Inferior parietal cortex (tissue), 1 donor: ENCODE data around the gene MRTFA.

Experiments used
- DNase-seq: peaks from one replicate; pipeline ENCODE4 v3.0.0-alpha.2; 2016; ENCODE audit errors: extremely low spot score

The MRTFA gene

GRCh38 chr22:40428796-40429195 is 207.7 kb downstream of the MRTFA start:
- DNase-seq: no peak

- DNase-seq: peak; percentile 79
These were observed 209.8 kb downstream of the MRTFA start for GRCh38 chr22:40426594-40427333.

GRCh38 chr22:40425082-40425481 is 211.4 kb downstream of the MRTFA start:
- no peak for DNase-seq

GRCh38 chr22:40423882-40424640 is 212.5 kb downstream of the MRTFA start:
- no peak for DNase-seq

GRCh38 chr22:40423310-40423688 is 213.2 kb downstream of the MRTFA start:
- no peak for DNase-seq

- no peak for DNase-seq
These were observed 213.8 kb downstream of the MRTFA start for GRCh38 chr22:40422558-40423309.

GRCh38 chr22:40421941-40422340 is 214.6 kb downstream of the MRTFA start:
- no peak for DNase-seq

- no peak for DNase-seq
These were observed 215.5 kb downstream of the MRTFA start for GRCh38 chr22:40421082-40421350.

- DNase-seq: no peak
These were observed 216.0 kb downstream of the MRTFA start for GRCh38 chr22:40420341-40421081.

- no peak for DNase-seq
These were observed 216.8 kb downstream of the MRTFA start for GRCh38 chr22:40419718-40420117.

- DNase-seq: no peak
These were observed 217.9 kb downstream of the MRTFA start for GRCh38 chr22:40418366-40419201.

GRCh38 chr22:40417881-40418280 is 218.6 kb downstream of the MRTFA start:
- DNase-seq: no peak

- DNase-seq: no peak
These were observed 219.5 kb downstream of the MRTFA start for GRCh38 chr22:40417041-40417440.

GRCh38 chr22:40416636-40417035 is 219.9 kb downstream of the MRTFA start:
- no peak for DNase-seq

- no peak for DNase-seq
These were observed 220.3 kb downstream of the MRTFA start for GRCh38 chr22:40416267-40416570.

- no peak for DNase-seq
These were observed 220.8 kb downstream of the MRTFA start for GRCh38 chr22:40415531-40416266.

- no peak for DNase-seq
These were observed 221.5 kb downstream of the MRTFA start for GRCh38 chr22:40414838-40415505.

- DNase-seq: no peak
These were observed 222.2 kb downstream of the MRTFA start for GRCh38 chr22:40414311-40414710.

GRCh38 chr22:40413873-40414272 is 222.6 kb downstream of the MRTFA start:
- no peak for DNase-seq

GRCh38 chr22:40412441-40412840 is 224.1 kb downstream of the MRTFA start:
- no peak for DNase-seq
